Parathyroid adenoma (tissue), 2 donors: ENCODE measurements around the gene VPS35.

Source experiments
- H2AFZ ChIP-seq: fragments of 300-600 bp; sonication (generic); one replicate; pipeline ENCODE4 v1.7.0; 2017; ENCODE audit warnings: antibody characterized with exemption, mild to moderate bottlenecking
- H3K27ac ChIP-seq: fragments of 300-600 bp; sonication (generic); one replicate; pipeline ENCODE4 v1.7.0; 2017
- H3K27me3 ChIP-seq: fragments of 300-600 bp; sonication (generic); one replicate; pipeline ENCODE4 v1.7.0; 2017; ENCODE audit warnings: low read length; ENCODE audit not compliant: control insufficient read depth, insufficient read depth
- H3K36me3 ChIP-seq: fragments of 300-600 bp; sonication (generic); one replicate; pipeline ENCODE4 v1.7.0; 2017; ENCODE audit warnings: low read length; ENCODE audit not compliant: control insufficient read depth, insufficient read depth
- H3K4me1 ChIP-seq: fragments of 300-600 bp; sonication (generic); one replicate; pipeline ENCODE4 v1.7.0; 2017; ENCODE audit warnings: control low read depth
- H3K4me2 ChIP-seq: fragments of 300-600 bp; sonication (generic); one replicate; pipeline ENCODE4 v1.7.0; 2017; ENCODE audit warnings: low read length
- H3K4me3 ChIP-seq: fragments of 300-600 bp; sonication (generic); one replicate; pipeline ENCODE4 v1.7.0; 2017; ENCODE audit warnings: low read depth, low read length
- H3K79me2 ChIP-seq: fragments of 300-600 bp; sonication (generic); one replicate; pipeline ENCODE4 v1.7.0; 2017; ENCODE audit warnings: control low read depth
- H3K9ac ChIP-seq: fragments of 300-600 bp; sonication (generic); one replicate; pipeline ENCODE4 v1.7.0; 2017; ENCODE audit warnings: mild to moderate bottlenecking
- H3K9me3 ChIP-seq: fragments of 300-600 bp; sonication (generic); one replicate; pipeline ENCODE4 v1.7.0; 2017; ENCODE audit warnings: low read length; ENCODE audit not compliant: control insufficient read depth
- CTCF ChIP-seq: fragments of 300-600 bp; sonication (generic); IDR thresholded peaks from one replicate; pipeline ENCODE4 v1.7.0; 2017; ENCODE audit warnings: antibody characterized with exemption, mild to moderate bottlenecking
- donor health status: primary hyperparathyroidism.

Gene VPS35

GRCh38 chr16:46688654-46689364 lies at the start of gene VPS35:
Gene VPS35, minus strand, starts transcription at chr16:46689178. Its CDS starts 45 bp downstream, at chr16:46689133.
- no peaks in the 10 kb centered on the region for H3K9me3 ChIP-seq
- H3K4me3 ChIP-seq = peak within 1 kb of the TSS; percentile 96
- peaks cover 18% of the 10 kb centered on the region for H3K4me1 ChIP-seq
- peak within 1 kb of the TSS; percentile 90 for H3K27ac ChIP-seq
- peak within 1 kb of the TSS; percentile 63 for H2AFZ ChIP-seq
- no peak for TF ChIP-seq CTCF
- H3K79me2 ChIP-seq = peaks cover 38% of the 10 kb centered on the region
- H3K4me2 ChIP-seq = peak within 1 kb of the TSS; percentile 74
- peak within 1 kb of the TSS; percentile 15 for H3K9ac ChIP-seq
- no peaks in the 10 kb centered on the region for H3K36me3 ChIP-seq
- H3K27me3 ChIP-seq = no peaks in the 10 kb centered on the region

DNA sequence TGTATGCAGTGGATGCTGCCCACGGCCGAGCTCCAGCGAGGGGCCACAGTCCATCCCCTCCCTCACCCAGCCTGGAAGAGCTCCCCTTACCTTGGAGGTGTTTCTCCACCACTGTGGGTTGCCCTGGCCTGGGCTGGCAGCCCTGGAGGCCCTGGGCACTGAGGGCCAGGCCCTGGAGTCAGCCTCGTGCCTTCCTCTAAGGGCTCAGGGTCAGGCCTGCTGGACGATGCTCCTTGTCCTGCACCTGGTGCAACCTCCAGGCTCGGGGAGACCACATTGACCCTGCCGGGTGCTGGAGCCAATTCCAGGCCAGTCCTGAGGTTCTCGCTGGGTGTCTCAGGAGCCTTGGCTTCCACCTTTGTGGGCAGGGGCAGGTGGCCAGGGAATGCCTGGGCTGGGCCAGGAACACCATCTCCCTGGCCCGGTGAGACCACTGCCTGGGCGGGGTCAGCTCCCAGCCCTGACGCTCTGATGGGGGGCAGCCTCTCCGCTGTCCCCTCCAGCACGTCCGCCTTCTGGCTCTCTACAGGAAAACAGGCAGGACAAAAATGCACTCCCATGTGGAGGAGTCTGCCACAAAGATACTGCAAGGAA lies 48.7 kb upstream of the VPS35 start:
- H3K9me3 ChIP-seq = no peaks in the 10 kb centered on the region
- no peak for TF ChIP-seq CTCF
- no peak overlapping the region for H2AFZ ChIP-seq
- no peaks in the 10 kb centered on the region for H3K36me3 ChIP-seq
- H3K27me3 ChIP-seq = no peaks in the 10 kb centered on the region
- no peak overlapping the region for H3K4me3 ChIP-seq
- H3K27ac ChIP-seq = no peak overlapping the region
- no peak overlapping the region for H3K9ac ChIP-seq
- H3K4me2 ChIP-seq = no peak overlapping the region
- no peaks in the 10 kb centered on the region for H3K79me2 ChIP-seq
- H3K4me1 ChIP-seq = no peaks in the 10 kb centered on the region

GRCh38 chr16:46736695-46737094 lies 47.7 kb upstream of the VPS35 start:
- TF ChIP-seq CTCF = no peak
- no peaks in the 10 kb centered on the region for H3K27me3 ChIP-seq
- no peaks in the 10 kb centered on the region for H3K36me3 ChIP-seq
- H3K79me2 ChIP-seq = no peaks in the 10 kb centered on the region
- H3K4me1 ChIP-seq = no peaks in the 10 kb centered on the region
- H3K9ac ChIP-seq = no peak overlapping the region
- H3K9me3 ChIP-seq = no peaks in the 10 kb centered on the region
- no peak overlapping the region for H3K27ac ChIP-seq
- no peak overlapping the region for H3K4me2 ChIP-seq
- H3K4me3 ChIP-seq = no peak overlapping the region
- H2AFZ ChIP-seq = no peak overlapping the region

GRCh38 chr16:46733319-46733830 lies 44.4 kb upstream of the VPS35 start:
- Histone ChIP-seq H3K4me1 (no peaks in the 10 kb centered on the region), H3K4me3 (no peak overlapping the region), H3K36me3 (no peaks in the 10 kb centered on the region), H3K9me3 (no peaks in the 10 kb centered on the region), H3K27me3 (no peaks in the 10 kb centered on the region), H2AFZ (no peak overlapping the region), H3K9ac (no peak overlapping the region), H3K79me2 (no peaks in the 10 kb centered on the region), H3K27ac (no peak overlapping the region), H3K4me2 (no peak overlapping the region)
- no peak for TF ChIP-seq CTCF
